ENCODE measurements around the gene FAM50B. TPM values are rescaled to one million over a fixed set of nuclear protein-coding genes. Genes with fewer than 3 reads are reported as not detected.

FAM50B gene
- total and polyA plus RNA-seq, 2 experiments from 2014 or later, result 1.1 to 1.6 TPM

GRCh38 chr6:3811191-3811590 is 38.0 kb upstream of the FAM50B start:
- no peak overlapping the region for H3K4me2 ChIP-seq
- no peak for DNase-seq (ENCODE audit: low spot score)
- WGBS (ENCODE audit: low lambda C conversion rate, missing lambda C conversion rate), result 80% methylated on average over 2 of the region's 2 CpGs
- H3K9me2 ChIP-seq (replicated peaks; ENCODE audit: insufficient read depth), result no peaks in the 10 kb centered on the region
- no peak overlapping the region for H2AFZ ChIP-seq
- no peaks in the 10 kb centered on the region for H3K79me2 ChIP-seq
- H4K20me1 ChIP-seq (ENCODE audit: insufficient read depth, poor library complexity, severe bottlenecking), result no peaks in the 10 kb centered on the region
- H3K27me3 ChIP-seq, result no peaks in the 10 kb centered on the region
- H3K36me3 ChIP-seq (replicated peaks; ENCODE audit: insufficient read depth, low read depth), result no peaks in the 10 kb centered on the region
- TF ChIP-seq EZH2 (IDR thresholded peaks at IDR 0.05; ENCODE audit: borderline replicate concordance) (no peak), EZH2phosphoT487 (IDR thresholded peaks at IDR 0.05; ENCODE audit: low read depth, severe bottlenecking, unreplicated experiment) (no peak)
- TF ChIP-seq, protein P1, sequence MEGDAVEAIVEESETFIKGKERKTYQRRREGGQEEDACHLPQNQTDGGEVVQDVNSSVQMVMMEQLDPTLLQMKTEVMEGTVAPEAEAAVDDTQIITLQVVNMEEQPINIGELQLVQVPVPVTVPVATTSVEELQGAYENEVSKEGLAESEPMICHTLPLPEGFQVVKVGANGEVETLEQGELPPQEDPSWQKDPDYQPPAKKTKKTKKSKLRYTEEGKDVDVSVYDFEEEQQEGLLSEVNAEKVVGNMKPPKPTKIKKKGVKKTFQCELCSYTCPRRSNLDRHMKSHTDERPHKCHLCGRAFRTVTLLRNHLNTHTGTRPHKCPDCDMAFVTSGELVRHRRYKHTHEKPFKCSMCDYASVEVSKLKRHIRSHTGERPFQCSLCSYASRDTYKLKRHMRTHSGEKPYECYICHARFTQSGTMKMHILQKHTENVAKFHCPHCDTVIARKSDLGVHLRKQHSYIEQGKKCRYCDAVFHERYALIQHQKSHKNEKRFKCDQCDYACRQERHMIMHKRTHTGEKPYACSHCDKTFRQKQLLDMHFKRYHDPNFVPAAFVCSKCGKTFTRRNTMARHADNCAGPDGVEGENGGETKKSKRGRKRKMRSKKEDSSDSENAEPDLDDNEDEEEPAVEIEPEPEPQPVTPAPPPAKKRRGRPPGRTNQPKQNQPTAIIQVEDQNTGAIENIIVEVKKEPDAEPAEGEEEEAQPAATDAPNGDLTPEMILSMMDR (IDR thresholded peaks at IDR 0.05; ENCODE audit: poor library complexity), result no peak
- no peak overlapping the region for H3K4me3 ChIP-seq
- no peak overlapping the region for H3K27ac ChIP-seq
- peaks cover 18% of the 10 kb centered on the region for H3K4me1 ChIP-seq (ENCODE audit: insufficient read depth)
- H3K9me3 ChIP-seq (ENCODE audit: low read depth), result no peaks in the 10 kb centered on the region

GRCh38 chr6:3812596-3812995 is 36.6 kb upstream of the FAM50B start:
- H3K9me3 ChIP-seq (ENCODE audit: low read depth), result no peaks in the 10 kb centered on the region
- no peaks in the 10 kb centered on the region for H3K36me3 ChIP-seq (replicated peaks; ENCODE audit: insufficient read depth, low read depth)
- no peak overlapping the region for H3K4me3 ChIP-seq
- H3K4me2 ChIP-seq, result no peak overlapping the region
- WGBS (ENCODE audit: low lambda C conversion rate, missing lambda C conversion rate), result 75% methylated on average over 3 of the region's 3 CpGs
- TF ChIP-seq, protein P1 (IDR thresholded peaks at IDR 0.05; ENCODE audit: poor library complexity), result no peak
- TF ChIP-seq EZH2 (IDR thresholded peaks at IDR 0.05; ENCODE audit: borderline replicate concordance) (no peak), EZH2phosphoT487 (IDR thresholded peaks at IDR 0.05; ENCODE audit: low read depth, severe bottlenecking, unreplicated experiment) (no peak)
- H3K4me1 ChIP-seq (ENCODE audit: insufficient read depth), result peaks cover 14% of the 10 kb centered on the region
- no peaks in the 10 kb centered on the region for H3K27me3 ChIP-seq
- no peaks in the 10 kb centered on the region for H3K79me2 ChIP-seq
- no peaks in the 10 kb centered on the region for H4K20me1 ChIP-seq (ENCODE audit: insufficient read depth, poor library complexity, severe bottlenecking)
- DNase-seq (ENCODE audit: low spot score), result no peak
- no peaks in the 10 kb centered on the region for H3K9me2 ChIP-seq (replicated peaks; ENCODE audit: insufficient read depth)
- no peak overlapping the region for H3K27ac ChIP-seq
- no peak overlapping the region for H2AFZ ChIP-seq

DNA sequence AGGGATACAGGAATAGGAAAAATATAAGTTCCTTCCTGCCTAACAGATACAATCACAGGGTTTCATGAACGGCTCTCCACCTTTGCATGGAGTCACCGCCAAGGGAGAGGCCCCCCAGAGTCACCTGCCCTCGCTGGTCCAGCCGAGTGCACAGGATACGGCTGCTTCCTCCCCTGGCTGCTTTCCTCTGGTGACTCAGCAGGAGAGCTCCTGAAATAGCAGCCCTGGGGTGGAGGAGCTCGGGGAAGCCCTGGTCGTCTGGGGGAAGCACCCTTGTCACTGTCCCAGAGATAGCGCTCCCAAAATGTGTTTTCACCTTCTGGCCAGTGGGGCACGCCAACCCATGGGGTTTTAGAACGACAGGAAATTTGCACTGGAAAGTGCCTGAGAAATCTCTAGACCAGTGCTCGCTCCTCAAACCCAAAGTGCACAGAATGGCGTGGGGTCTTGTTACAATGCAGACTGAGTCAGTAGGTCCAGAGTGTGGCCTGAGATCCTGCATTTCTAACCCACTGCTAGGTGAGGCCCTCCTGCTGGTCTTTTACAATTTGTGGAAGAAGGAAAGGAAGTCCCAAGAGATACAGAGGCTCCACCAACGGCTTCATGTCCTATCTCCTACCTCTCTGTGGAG is 35.9 kb upstream of the FAM50B start:
- no peak overlapping the region for H3K27ac ChIP-seq

DNA sequence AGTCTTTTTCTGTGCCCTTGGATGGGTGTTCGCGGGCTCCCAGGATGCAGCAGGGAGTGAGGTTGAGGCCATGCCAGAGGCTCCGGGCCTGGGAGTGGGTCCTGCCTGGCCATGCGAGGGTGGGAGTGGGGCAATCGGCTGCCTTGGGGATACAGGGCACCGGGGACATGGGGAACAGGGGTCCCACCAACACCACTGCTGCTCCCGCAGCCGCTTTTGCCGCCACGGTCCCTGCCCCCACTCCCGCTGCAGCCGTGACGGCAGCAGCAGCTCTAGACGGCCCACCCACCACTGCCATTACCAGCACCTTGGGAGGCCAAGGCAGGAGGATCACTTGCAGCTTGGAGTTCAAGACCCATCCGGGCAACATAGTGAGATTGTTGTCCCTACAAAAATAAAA is 35.3 kb upstream of the FAM50B start:
- TF ChIP-seq EZH2phosphoT487 (IDR thresholded peaks at IDR 0.05; ENCODE audit: low read depth, severe bottlenecking, unreplicated experiment) (no peak), EZH2 (IDR thresholded peaks at IDR 0.05; ENCODE audit: borderline replicate concordance) (no peak)
- TF ChIP-seq, protein P1 (IDR thresholded peaks at IDR 0.05; ENCODE audit: poor library complexity), result no peak

More for the DNA sequence above, 35.9 kb upstream of the FAM50B start:
- H4K20me1 ChIP-seq (ENCODE audit: insufficient read depth, poor library complexity, severe bottlenecking), result no peaks in the 10 kb centered on the region
- no peak overlapping the region for H3K4me3 ChIP-seq
- H3K36me3 ChIP-seq (replicated peaks; ENCODE audit: insufficient read depth, low read depth), result no peaks in the 10 kb centered on the region
- WGBS (ENCODE audit: low lambda C conversion rate, missing lambda C conversion rate), result 63% methylated on average over 13 of the region's 13 CpGs
- peaks cover 13% of the 10 kb centered on the region for H3K4me1 ChIP-seq (ENCODE audit: insufficient read depth)
- H3K27me3 ChIP-seq, result no peaks in the 10 kb centered on the region
- H3K4me2 ChIP-seq, result no peak overlapping the region
- no peak for DNase-seq (ENCODE audit: low spot score)
- H3K9me3 ChIP-seq (ENCODE audit: low read depth), result no peaks in the 10 kb centered on the region
- H3K79me2 ChIP-seq, result no peaks in the 10 kb centered on the region
- no peak for TF ChIP-seq EZH2 (IDR thresholded peaks at IDR 0.05; ENCODE audit: borderline replicate concordance)
- no peak for TF ChIP-seq EZH2phosphoT487 (IDR thresholded peaks at IDR 0.05; ENCODE audit: low read depth, severe bottlenecking, unreplicated experiment)
- no peak overlapping the region for H2AFZ ChIP-seq
- H3K9me2 ChIP-seq (replicated peaks; ENCODE audit: insufficient read depth), result no peaks in the 10 kb centered on the region

More for the DNA sequence above, 35.3 kb upstream of the FAM50B start:
- no peak overlapping the region for H2AFZ ChIP-seq
- no peaks in the 10 kb centered on the region for H3K9me3 ChIP-seq (ENCODE audit: low read depth)
- H3K27me3 ChIP-seq, result no peaks in the 10 kb centered on the region
- peaks cover 6% of the 10 kb centered on the region for H3K4me1 ChIP-seq (ENCODE audit: insufficient read depth)
- H3K36me3 ChIP-seq (replicated peaks; ENCODE audit: insufficient read depth, low read depth), result no peaks in the 10 kb centered on the region
- 97% methylated on average over 14 of the region's 15 CpGs for whole genome bisulfite sequencing (ENCODE audit: low lambda C conversion rate, missing lambda C conversion rate)
- H4K20me1 ChIP-seq (ENCODE audit: insufficient read depth, poor library complexity, severe bottlenecking), result no peaks in the 10 kb centered on the region
- no peak overlapping the region for H3K4me3 ChIP-seq
- H3K4me2 ChIP-seq, result no peak overlapping the region
- H3K27ac ChIP-seq, result no peak overlapping the region
- H3K79me2 ChIP-seq, result no peaks in the 10 kb centered on the region
- no peak for DNase-seq (ENCODE audit: low spot score)
- no peaks in the 10 kb centered on the region for H3K9me2 ChIP-seq (replicated peaks; ENCODE audit: insufficient read depth)
